ENCODE data around the gene TMEM132C.

- no peak for TF ChIP-seq CTCF (IDR thresholded peaks at IDR 0.05)
- TF ChIP-seq POLR2A (IDR thresholded peaks at IDR 0.05): no peak
Observed at GRCh38 chr12:128557231-128557630, 290.3 kb downstream of the TMEM132C start.

Data from heart left ventricle (tissue), 13 donors.